Transverse colon (tissue), 4 donors: ENCODE data around the gene BCL2L13.

Experiments
- EP300 ChIP-seq: sonication (generic); formaldehyde crosslinking; IDR thresholded peaks from one replicate; pipeline ENCODE4 v1.6.1; 2017; ENCODE audit warnings: antibody characterized with exemption, low read depth
- POLR2A ChIP-seq: fragments of 450-650 bp; IDR thresholded peaks from one replicate; pipeline ENCODE4 v1.6.1; 2016; ENCODE audit warnings: antibody characterized with exemption, mild to moderate bottlenecking, moderate library complexity
- POLR2AphosphoS5 ChIP-seq, 3 donors: sonication (generic); formaldehyde crosslinking; IDR thresholded peaks; one replicate each; pipeline ENCODE4 v1.6.1; 2016; ENCODE audit warnings: antibody characterized with exemption in 3 of 3
- TF ChIP-seq, protein P1 (sequence below), 5 experiments: fragments of 200-600 bp in 3 of 5; fragments of 450-650 bp in 2 of 5; sonication (generic) in 3 of 5; IDR thresholded peaks; 1 replicate in 2 of 5; 2 replicates in 3 of 5; pipeline ENCODE4 v1.5.1; 2016 to 2017; ENCODE audit warnings: antibody characterized with exemption in 5 of 5, inconsistent platforms in 3 of 5, mild to moderate bottlenecking in 2 of 5, moderate library complexity in 1 of 5

DNA sequence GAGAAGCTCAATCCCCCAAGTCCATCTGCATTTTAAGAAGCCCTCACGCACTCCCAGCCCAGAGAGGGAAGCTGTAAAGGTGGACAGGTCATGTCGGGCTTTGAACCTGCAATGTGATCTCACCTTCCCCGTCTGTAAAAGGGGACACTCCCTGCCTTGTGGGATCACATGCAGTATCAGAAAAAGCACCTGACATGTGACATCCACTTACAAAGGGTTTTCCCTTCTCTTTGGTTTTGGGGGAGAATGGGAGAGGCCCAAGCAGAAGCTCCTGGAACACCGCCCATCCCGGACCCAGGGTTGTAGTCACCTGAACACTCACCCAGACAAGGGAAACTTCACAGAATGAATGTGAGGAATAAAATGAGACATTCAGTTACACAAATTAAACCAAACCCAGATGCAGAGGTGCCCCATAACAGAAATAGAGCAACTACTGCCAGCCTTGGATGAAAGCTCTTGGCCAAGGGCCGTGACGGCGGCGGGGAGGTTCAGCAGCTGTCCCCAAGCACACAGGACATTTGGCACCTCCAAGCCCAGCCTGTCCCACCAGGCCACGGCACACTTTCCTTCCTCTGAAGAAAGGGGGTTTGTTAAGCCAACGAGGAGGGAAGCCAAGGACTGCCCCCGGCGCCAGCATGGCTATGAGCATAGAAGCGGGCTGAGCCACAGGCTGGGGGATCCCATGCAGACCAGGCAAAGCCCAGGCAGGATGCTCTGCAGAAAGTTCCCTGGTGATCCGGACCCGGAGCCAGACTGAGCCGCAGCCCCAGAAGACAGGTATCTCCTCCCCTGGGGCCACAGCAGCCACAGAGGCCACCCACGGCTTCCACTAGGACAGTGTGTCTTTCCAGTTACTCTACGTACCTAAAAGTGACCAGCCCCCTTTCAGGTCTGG lies 131.9 kb downstream of the BCL2L13 start:
- no peak for TF ChIP-seq POLR2A
- TF ChIP-seq POLR2AphosphoS5 (IDR thresholded peaks at IDR 0.05) = no peak
- TF ChIP-seq, protein P1, sequence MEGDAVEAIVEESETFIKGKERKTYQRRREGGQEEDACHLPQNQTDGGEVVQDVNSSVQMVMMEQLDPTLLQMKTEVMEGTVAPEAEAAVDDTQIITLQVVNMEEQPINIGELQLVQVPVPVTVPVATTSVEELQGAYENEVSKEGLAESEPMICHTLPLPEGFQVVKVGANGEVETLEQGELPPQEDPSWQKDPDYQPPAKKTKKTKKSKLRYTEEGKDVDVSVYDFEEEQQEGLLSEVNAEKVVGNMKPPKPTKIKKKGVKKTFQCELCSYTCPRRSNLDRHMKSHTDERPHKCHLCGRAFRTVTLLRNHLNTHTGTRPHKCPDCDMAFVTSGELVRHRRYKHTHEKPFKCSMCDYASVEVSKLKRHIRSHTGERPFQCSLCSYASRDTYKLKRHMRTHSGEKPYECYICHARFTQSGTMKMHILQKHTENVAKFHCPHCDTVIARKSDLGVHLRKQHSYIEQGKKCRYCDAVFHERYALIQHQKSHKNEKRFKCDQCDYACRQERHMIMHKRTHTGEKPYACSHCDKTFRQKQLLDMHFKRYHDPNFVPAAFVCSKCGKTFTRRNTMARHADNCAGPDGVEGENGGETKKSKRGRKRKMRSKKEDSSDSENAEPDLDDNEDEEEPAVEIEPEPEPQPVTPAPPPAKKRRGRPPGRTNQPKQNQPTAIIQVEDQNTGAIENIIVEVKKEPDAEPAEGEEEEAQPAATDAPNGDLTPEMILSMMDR (IDR thresholded peaks at IDR 0.05) = no peak
- no peak for TF ChIP-seq EP300
